DMS79 (cell line): ENCODE data around the gene RPS28.
"Not testable (repeated sequence)": the region's sequence is repeated elsewhere in the genome, so short reads cannot be mapped to it uniquely, and the experiment has no call there.

ENCODE experiments used
- DNase-seq: peaks from one replicate; lab custom pipeline; 2025; lab: John Stamatoyannopoulos, UW

Gene RPS28

GRCh38 chr19:8342684-8343482 is 21.6 kb downstream of the RPS28 start, which contains the start of gene KANK3:
KANK3 (minus strand) TSS chr19:8343262; CDS start chr19:8337828, 5,434 bp downstream.
- peak; percentile 50 for DNase-seq

- no peak for DNase-seq
Observed at GRCh38 chr19:8343483-8343844, 22.2 kb downstream of the RPS28 start.

- not testable (repeated sequence) for DNase-seq
Observed at GRCh38 chr19:8349629-8350372, 28.5 kb downstream of the RPS28 start.

GRCh38 chr19:8352134-8352827 is 31.0 kb downstream of the RPS28 start:
- peak; percentile 19 for DNase-seq

GRCh38 chr19:8352845-8353244 is 31.5 kb downstream of the RPS28 start:
- DNase-seq, result not testable (repeated sequence)

DNA sequence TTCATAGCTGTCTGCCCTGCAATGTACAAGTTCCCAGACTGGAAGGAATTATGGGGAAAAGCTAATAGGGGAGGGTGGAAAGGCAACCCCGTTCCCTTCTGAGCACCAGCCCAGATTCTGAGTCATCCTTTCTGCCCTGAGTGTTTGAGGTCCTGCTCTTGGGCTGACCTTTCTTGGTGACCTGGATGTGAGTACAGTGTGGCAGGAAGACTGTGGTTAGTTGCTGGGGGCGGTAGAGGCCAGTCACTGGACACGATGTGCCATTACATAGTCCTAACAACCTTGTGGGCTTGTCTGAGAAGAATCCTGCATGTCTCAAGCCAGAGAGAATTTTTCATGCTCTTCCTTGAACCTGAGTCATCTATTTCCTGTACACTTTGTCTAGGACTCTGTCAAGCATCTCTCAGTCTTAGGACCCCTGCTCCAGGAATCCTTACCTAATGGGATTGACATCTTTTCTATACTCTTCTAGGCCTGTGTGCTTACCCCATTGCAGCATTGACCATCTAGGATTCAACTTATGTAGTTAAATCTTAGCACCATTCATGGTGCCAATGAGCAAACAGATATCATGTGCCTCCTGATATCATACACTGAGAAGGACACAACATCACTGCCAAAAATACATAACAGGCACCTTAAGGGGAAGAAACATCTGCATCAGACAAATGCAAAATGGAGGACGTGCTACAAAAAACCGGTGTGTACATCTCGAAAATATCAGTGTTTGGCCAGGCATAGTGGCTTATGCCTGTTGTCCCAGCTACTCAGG is 34.5 kb downstream of the RPS28 start:
- no peak for DNase-seq

DNA sequence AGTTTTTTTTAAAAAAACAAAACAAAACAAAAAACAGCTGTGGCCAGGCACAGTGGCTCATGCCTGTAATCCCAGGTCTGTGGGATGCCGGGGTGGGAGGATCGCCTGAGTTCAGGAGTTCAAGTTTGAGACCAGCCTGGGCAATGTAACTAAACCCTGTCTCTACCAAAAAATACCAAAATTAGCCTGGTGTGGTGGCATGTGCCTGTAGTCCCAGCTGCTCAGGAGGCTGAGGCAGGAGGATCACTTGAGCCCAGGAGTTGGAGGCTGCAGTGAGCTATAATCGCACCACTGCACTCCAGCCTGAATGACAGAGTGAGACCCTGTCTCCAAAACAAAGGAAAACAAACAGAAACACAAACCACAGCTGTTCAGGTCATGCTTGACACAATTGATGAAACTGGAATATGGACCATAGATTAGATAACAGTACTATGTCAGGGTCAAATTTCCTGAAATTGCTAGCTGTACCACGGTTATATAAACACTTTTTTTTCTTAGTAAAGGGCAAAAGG is 35.8 kb downstream of the RPS28 start:
- DNase-seq, result no peak

DNA sequence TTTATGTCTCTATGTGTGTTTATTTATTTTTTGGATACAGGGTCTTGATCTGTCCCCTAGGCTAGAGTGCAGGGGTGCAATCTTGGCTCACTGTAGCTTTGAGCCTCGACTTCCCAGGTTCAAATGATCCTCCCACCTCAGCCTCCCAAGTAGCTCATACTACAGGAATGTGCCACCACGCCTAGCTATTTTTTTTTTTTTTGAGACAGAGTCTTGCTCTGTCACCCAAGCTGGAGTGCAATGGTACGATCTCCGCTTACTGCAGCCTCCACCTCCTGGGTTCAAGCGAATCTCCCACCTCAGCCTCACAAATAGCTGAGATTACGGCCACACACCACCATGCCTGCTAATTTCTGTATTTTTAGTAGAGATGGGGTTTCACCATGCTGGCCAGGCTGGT is 37.7 kb downstream of the RPS28 start:
- DNase-seq, result no peak

- no peak for DNase-seq
Observed at GRCh38 chr19:8360196-8360595, 38.9 kb downstream of the RPS28 start.

- peak; percentile 92 for DNase-seq
Observed at GRCh38 chr19:8361921-8362793, 40.9 kb downstream of the RPS28 start.

DNA sequence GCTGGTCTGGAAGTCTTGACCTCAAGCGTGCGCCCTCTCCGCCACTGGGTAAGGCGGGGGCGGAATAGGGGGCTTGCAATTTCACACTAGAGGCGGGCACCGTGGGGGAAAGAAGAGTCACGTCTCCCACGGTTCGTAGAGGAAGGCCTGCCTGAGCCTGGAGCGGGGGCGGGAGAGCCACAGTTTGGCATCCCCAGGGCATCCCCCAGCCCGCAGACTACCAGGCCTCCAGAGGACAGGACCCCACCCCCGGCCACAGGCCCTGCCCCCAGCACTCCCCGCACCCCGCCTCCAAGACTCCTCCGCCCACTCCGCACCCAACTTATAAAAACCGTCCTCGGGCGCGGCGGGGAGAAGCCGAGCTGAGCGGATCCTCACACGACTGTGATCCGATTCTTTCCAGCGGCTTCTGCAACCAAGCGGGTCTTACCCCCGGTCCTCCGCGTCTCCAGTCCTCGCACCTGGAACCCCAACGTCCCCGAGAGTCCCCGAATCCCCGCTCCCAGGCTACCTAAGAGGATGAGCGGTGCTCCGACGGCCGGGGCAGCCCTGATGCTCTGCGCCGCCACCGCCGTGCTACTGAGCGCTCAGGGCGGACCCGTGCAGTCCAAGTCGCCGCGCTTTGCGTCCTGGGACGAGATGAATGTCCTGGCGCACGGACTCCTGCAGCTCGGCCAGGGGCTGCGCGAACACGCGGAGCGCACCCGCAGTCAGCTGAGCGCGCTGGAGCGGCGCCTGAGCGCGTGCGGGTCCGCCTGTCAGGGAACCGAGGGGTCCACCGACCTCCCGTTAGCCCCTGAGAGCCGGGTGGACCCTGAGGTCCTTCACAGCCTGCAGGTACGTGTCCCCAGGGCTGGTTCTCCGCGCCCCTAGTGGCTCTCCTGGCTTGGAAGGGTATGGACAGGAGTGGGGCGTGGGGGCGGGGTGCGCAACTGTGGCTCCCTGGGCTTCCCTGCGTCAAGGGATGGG is 42.8 kb downstream of the RPS28 start, which contains the start of gene ANGPTL4:
Gene ANGPTL4 (plus strand): TSS at position 353 of the 969 bp plus-strand sequence. CDS start 167 bp downstream, at position 520.
- DNase-seq, result no peak

DNA sequence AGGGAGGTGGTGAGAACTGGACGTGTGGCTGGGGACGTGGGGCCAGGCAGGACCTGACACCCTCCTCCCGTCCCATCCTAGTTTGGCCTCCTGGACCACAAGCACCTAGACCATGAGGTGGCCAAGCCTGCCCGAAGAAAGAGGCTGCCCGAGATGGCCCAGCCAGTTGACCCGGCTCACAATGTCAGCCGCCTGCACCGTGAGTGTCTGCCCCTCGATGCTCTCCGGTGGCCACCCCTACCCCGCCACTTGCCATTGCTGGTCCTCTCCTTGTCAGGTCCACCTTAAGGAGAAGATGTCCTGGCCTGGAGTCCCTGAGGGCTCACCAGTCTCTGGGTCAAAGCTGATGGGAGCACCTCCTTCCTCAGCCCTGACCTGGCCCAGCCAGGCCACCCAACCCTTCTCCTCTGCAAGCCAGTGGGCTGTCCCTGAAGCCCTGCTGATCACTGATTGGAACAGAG is 44.9 kb downstream of the RPS28 start:
- DNase-seq, result no peak

- DNase-seq, result no peak
Observed at GRCh38 chr19:8366961-8367326, 45.6 kb downstream of the RPS28 start.

GRCh38 chr19:8367327-8368001 is 46.2 kb downstream of the RPS28 start:
- DNase-seq, result peak; percentile 83

DNA sequence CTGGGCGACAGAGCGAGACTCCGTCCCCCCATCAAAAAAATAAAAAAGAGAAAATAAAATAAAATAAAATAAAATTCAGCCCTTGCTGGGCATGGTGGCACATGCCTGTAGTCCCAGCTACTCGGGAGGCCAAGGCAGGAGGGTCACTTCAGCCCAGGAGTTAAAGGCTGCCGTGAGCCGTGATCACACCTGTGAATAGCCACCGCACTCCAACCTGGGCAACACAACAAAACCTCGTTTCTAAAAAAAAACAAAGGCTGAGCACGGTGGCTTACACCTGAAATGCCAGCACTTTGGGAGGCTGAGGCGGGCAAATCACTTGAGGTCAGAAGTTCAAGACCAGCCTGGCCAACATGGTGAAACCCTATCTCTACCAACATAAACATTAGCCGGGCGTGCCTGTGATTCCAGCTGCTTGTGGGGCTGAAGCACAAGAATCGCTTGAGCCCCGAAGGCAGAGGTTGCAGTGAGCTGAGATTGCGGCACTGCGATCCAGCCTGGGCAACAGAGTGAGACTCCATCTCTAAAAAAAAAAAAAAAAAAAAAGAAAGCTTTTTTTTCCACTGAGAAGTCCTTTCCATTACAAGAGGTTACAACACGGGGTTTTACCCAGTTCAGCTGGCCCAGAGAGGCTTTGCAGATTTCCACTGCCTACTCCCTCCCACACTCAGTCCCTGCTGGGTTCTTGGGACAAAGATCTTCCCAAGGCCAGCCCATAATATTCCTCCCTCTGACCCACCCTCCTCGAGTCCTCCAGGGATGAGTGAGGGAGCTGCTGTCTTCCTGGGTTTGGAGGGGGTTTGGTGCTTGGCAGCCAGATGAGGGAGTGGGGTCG is 49.1 kb downstream of the RPS28 start:
- no peak for DNase-seq

GRCh38 chr19:8371011-8371804 is 49.9 kb downstream of the RPS28 start:
- no peak for DNase-seq
